Measurements from ENCODE around the gene MBD4. TPM values are rescaled to one million over a fixed set of nuclear protein-coding genes. Genes with fewer than 3 reads are reported as not detected.

Gene MBD4
- total RNA-seq, 1 donor from 2014 or later, result 50.7 TPM

- Mint-ChIP-seq H3K36me3 (ENCODE audit: low read depth) (peaks cover 15% of the 10 kb centered on the region), H3K27ac (no peak overlapping the region), H3K9me3 (no peaks in the 10 kb centered on the region), H3K4me3 (no peak overlapping the region), H3K27me3 (no peaks in the 10 kb centered on the region), H3K4me1 (peaks cover 4% of the 10 kb centered on the region)
- no peak for DNase-seq
- intact Hi-C loops (cut with micrococcal nuclease), result loop anchor here (10.0 kb wide), 1 partner anchor 335 kb away; no protein-coding TSS in a partner anchor
Measured at GRCh38 chr3:129449279-129450115, 9.7 kb upstream of the MBD4 start.

DNA sequence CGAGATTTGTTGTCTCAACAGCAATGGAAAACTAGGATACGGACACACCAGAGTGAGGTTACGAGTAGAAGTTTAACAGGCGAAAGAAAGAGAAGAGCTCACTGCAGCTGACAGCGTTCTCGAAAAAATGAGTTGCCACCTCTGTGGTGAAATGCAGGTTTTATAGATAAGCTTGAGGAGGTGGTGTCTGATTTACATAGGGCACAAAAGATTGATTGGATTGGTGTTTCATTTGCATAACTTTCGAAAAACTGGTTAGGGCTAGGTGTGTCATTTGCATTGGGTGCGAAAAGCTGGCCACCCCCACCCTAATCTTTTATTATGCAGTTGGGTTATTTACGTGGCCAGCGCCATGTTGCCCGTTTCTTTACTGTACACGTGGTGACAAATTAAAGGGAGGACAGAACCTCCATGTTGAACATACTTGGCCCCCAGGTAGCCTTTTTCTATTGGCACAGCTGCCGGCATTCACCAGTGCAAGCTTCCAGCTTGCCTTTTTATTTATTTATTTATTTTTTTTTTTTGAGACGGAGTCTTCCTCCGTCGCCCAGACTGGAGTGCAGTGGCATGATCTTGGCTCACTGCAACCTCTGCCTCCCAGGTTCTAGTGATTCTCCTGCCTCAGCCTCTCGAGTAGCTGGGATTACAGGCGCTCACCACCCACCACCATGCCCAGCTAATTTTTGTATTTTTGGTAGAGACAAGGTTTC lies 8.6 kb upstream of the MBD4 start:
- Mint-ChIP-seq H3K9me3 (no peaks in the 10 kb centered on the region), H3K4me3 (no peak overlapping the region), H3K4me1 (peaks cover 6% of the 10 kb centered on the region), H3K27me3 (no peaks in the 10 kb centered on the region), H3K27ac (no peak overlapping the region), H3K36me3 (ENCODE audit: low read depth) (peaks cover 13% of the 10 kb centered on the region)
- intact Hi-C loops (cut with micrococcal nuclease), result loop anchor here (10.0 kb wide), 1 partner anchor 334 kb away; no protein-coding TSS in a partner anchor
- no peak for DNase-seq

- Mint-ChIP-seq H3K4me1 (peaks cover 16% of the 10 kb centered on the region), H3K9me3 (no peaks in the 10 kb centered on the region), H3K27ac (no peak overlapping the region), H3K36me3 (ENCODE audit: low read depth) (peaks cover 3% of the 10 kb centered on the region), H3K4me3 (no peak overlapping the region), H3K27me3 (no peaks in the 10 kb centered on the region)
- DNase-seq, result no peak
- intact Hi-C loops (cut with micrococcal nuclease), result loop anchor here (10.0 kb wide), 1 partner anchor 332 kb away; no protein-coding TSS in a partner anchor
Measured at GRCh38 chr3:129446926-129447325, 7.2 kb upstream of the MBD4 start.

GRCh38 chr3:129445471-129445870 lies 5.7 kb upstream of the MBD4 start:
- DNase-seq, result no peak
- Mint-ChIP-seq H3K4me3 (no peak overlapping the region), H3K36me3 (ENCODE audit: low read depth) (peaks cover 3% of the 10 kb centered on the region), H3K9me3 (no peaks in the 10 kb centered on the region), H3K27me3 (no peaks in the 10 kb centered on the region), H3K4me1 (peaks cover 23% of the 10 kb centered on the region), H3K27ac (no peak overlapping the region)
- intact Hi-C loops (cut with micrococcal nuclease), result loop anchor here (10.0 kb wide), 1 partner anchor 331 kb away; no protein-coding TSS in a partner anchor

DNA sequence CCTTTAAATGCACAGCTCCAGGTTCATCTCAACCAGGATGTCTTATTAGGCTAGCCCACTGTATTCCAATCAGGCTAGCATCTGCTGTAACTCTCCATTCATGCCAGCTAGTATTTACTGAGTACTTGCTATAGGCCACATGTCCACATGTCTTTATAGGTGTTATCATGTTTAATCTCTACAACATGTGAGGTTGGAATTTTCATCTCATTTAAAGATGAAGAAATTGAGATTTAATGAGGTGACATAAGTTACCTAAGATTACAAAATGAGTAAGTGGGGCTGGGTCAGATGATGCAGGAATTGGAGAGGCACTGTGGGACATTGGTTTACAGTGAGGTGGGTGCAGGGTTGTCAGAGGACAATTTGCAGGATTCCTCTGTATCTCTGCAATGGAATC lies 3.2 kb upstream of the MBD4 start:
- H3K36me3 Mint-ChIP-seq (ENCODE audit: low read depth), result peaks cover 11% of the 10 kb centered on the region
- H3K9me3 Mint-ChIP-seq, result no peaks in the 10 kb centered on the region
- no peak overlapping the region for H3K4me3 Mint-ChIP-seq
- H3K27ac Mint-ChIP-seq, result no peak overlapping the region
- intact Hi-C loops (cut with micrococcal nuclease), result loop anchor here (5.0 to 10.0 kb wide), 2 partner anchors 184 to 328 kb away; no protein-coding TSS in a partner anchor
- DNase-seq, result no peak
- no peaks in the 10 kb centered on the region for H3K27me3 Mint-ChIP-seq
- H3K4me1 Mint-ChIP-seq, result peaks cover 30% of the 10 kb centered on the region

DNA sequence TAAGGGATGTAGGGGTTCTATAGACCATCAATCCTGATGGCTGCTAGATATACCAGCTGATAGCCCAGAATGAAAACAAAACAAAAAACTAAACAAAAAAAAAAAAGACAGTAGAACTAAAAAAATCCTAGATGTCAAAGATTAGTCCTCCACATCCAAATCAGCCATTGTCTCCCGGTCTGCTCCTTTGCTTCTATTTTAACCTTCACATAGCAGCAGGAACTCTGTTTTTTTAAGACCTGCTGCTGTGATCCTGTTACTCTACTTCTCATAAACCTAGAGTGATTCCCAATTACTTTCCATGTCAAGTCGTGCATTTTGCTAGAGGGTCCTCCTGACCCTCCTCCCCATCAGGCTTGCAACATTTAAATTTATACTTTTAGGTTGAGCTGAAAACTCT lies 2.7 kb upstream of the MBD4 start:
- Mint-ChIP-seq H3K27me3 (no peaks in the 10 kb centered on the region), H3K27ac (no peak overlapping the region), H3K36me3 (ENCODE audit: low read depth) (peaks cover 15% of the 10 kb centered on the region), H3K4me3 (no peak overlapping the region), H3K4me1 (peaks cover 35% of the 10 kb centered on the region), H3K9me3 (no peaks in the 10 kb centered on the region)
- no peak for DNase-seq
- intact Hi-C loops (cut with micrococcal nuclease), result loop anchor here (5.0 to 10.0 kb wide), 2 partner anchors 185 to 328 kb away; no protein-coding TSS in a partner anchor

DNA sequence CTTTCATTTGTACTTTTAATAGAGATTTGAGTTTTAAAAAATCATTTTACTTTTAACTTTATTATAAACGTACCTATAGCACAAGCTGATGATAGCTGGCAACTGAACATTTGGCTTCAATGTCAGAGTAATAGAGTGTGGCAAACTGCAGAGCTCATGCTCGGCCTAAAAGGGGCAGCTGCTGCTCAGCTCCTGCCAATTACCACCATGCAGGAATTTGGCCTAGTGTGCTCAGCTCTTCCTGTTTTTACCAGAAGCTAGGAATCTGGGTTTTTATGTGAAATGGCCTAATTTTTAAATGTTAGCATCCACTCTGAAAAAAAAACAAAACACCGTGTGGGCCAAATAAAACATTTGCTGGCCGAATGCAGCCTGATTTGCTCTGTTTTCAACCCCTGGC lies 2.0 kb upstream of the MBD4 start:
- Mint-ChIP-seq H3K4me1 (peaks cover 39% of the 10 kb centered on the region), H3K27ac (peak overlapping the region; percentile 99), H3K36me3 (ENCODE audit: low read depth) (peaks cover 21% of the 10 kb centered on the region), H3K4me3 (peak overlapping the region; percentile 94), H3K9me3 (no peaks in the 10 kb centered on the region), H3K27me3 (no peaks in the 10 kb centered on the region)
- intact Hi-C loops (cut with micrococcal nuclease), result loop anchor here (5.0 to 10.0 kb wide), 2 partner anchors 186 to 327 kb away; no protein-coding TSS in a partner anchor
- DNase-seq, result no peak

GRCh38 chr3:129441215-129441614 lies 1.5 kb upstream of the MBD4 start:
- DNase-seq, result peak; percentile 75
- Mint-ChIP-seq H3K4me3 (peak overlapping the region; percentile 94), H3K27me3 (no peaks in the 10 kb centered on the region), H3K9me3 (no peaks in the 10 kb centered on the region), H3K36me3 (ENCODE audit: low read depth) (peaks cover 26% of the 10 kb centered on the region), H3K27ac (peak overlapping the region; percentile 99), H3K4me1 (peaks cover 44% of the 10 kb centered on the region)
- intact Hi-C loops (cut with micrococcal nuclease), result loop anchor here (5.0 to 10.0 kb wide), 2 partner anchors 186 to 326 kb away; no protein-coding TSS in a partner anchor

GRCh38 chr3:129440618-129441190 lies 956 bp upstream of the MBD4 start:
- Mint-ChIP-seq H3K4me3 (peak overlapping the region; percentile 94), H3K4me1 (peaks cover 49% of the 10 kb centered on the region), H3K27ac (peak overlapping the region; percentile 99), H3K27me3 (no peaks in the 10 kb centered on the region), H3K9me3 (no peaks in the 10 kb centered on the region), H3K36me3 (ENCODE audit: low read depth) (peaks cover 30% of the 10 kb centered on the region)
- intact Hi-C loops (cut with micrococcal nuclease), result loop anchor here (1.0 to 10.0 kb wide), 7 partner anchors 12 to 790 kb away; partner anchors contain the start of genes EFCAB12, RPN1 and TMCC1
- peak; percentile 63 for DNase-seq

- DNase-seq, result peak; percentile 85
- H3K9me3 Mint-ChIP-seq, result no peaks in the 10 kb centered on the region
- H3K4me1 Mint-ChIP-seq, result peaks cover 59% of the 10 kb centered on the region
- peaks cover 39% of the 10 kb centered on the region for H3K36me3 Mint-ChIP-seq (ENCODE audit: low read depth)
- peak overlapping the region; percentile 94 for H3K4me3 Mint-ChIP-seq
- H3K27me3 Mint-ChIP-seq, result no peaks in the 10 kb centered on the region
- intact Hi-C loops (cut with micrococcal nuclease), result loop anchor here (10.0 kb wide), 1 partner anchor 255 kb away; the partner anchor contains the start of gene CNBP
- H3K27ac Mint-ChIP-seq, result peak overlapping the region; percentile 99
Measured at GRCh38 chr3:129439226-129439816, 427 bp downstream of the MBD4 start.

DNA sequence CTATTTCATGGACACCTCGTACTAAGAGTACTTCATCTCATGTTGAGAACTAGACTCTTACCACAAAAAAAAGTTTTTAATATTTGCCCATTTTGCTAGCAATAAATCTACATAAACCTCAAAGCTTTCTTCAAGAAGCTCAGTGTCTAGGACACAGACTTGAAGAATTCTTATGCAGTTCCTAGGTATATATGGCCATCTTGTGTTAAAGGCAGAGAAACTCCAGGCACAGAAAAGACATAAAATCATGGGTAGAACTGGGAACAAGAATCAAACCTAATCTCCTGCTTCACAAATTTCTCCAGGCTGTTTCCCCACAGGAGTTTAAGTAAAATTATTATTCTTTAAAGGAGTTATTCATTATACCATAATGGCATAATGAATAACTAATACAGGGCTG lies 4.4 kb downstream of the MBD4 start:
- intact Hi-C loops (cut with micrococcal nuclease), result loop anchor here (10.0 kb wide), 1 partner anchor 251 kb away; the partner anchor contains the start of gene CNBP
- H3K4me3 Mint-ChIP-seq, result peak overlapping the region; percentile 50
- H3K27me3 Mint-ChIP-seq, result no peaks in the 10 kb centered on the region
- peaks cover 69% of the 10 kb centered on the region for H3K36me3 Mint-ChIP-seq (ENCODE audit: low read depth)
- H3K27ac Mint-ChIP-seq, result no peak overlapping the region
- H3K9me3 Mint-ChIP-seq, result no peaks in the 10 kb centered on the region
- DNase-seq, result no peak
- H3K4me1 Mint-ChIP-seq, result peaks cover 43% of the 10 kb centered on the region

GRCh38 chr3:129434140-129434539 lies 5.6 kb downstream of the MBD4 start:
- Mint-ChIP-seq H3K27ac (no peak overlapping the region), H3K9me3 (no peaks in the 10 kb centered on the region), H3K4me1 (peaks cover 44% of the 10 kb centered on the region), H3K27me3 (no peaks in the 10 kb centered on the region), H3K4me3 (no peak overlapping the region), H3K36me3 (ENCODE audit: low read depth) (peaks cover 65% of the 10 kb centered on the region)
- DNase-seq, result no peak
- intact Hi-C loops (cut with micrococcal nuclease), result loop anchor here (10.0 kb wide), 1 partner anchor 249 kb away; the partner anchor contains the start of gene CNBP

- no peaks in the 10 kb centered on the region for H3K27me3 Mint-ChIP-seq
- intact Hi-C loops (cut with micrococcal nuclease), result loop anchor here (10.0 kb wide), 1 partner anchor 249 kb away; the partner anchor contains the start of gene CNBP
- H3K9me3 Mint-ChIP-seq, result no peaks in the 10 kb centered on the region
- H3K36me3 Mint-ChIP-seq (ENCODE audit: low read depth), result peaks cover 65% of the 10 kb centered on the region
- peaks cover 49% of the 10 kb centered on the region for H3K4me1 Mint-ChIP-seq
- no peak overlapping the region for H3K27ac Mint-ChIP-seq
- H3K4me3 Mint-ChIP-seq, result no peak overlapping the region
- no peak for DNase-seq
Measured at GRCh38 chr3:129433565-129433964, 6.2 kb downstream of the MBD4 start.

All from activated CD4-positive, alpha-beta T cell treated with anti-CD3 and anti-CD28 coated beads, Interleukin-2, amount 10 ng/mL, durations not matched to agents 24 days and 14 days (primary cell).